ENCODE results near the gene STX1A.
"Not testable (repeated sequence)": the region's sequence is repeated elsewhere in the genome, so short reads cannot be mapped to it uniquely, and the experiment has no call there.

The STX1A gene

DNA sequence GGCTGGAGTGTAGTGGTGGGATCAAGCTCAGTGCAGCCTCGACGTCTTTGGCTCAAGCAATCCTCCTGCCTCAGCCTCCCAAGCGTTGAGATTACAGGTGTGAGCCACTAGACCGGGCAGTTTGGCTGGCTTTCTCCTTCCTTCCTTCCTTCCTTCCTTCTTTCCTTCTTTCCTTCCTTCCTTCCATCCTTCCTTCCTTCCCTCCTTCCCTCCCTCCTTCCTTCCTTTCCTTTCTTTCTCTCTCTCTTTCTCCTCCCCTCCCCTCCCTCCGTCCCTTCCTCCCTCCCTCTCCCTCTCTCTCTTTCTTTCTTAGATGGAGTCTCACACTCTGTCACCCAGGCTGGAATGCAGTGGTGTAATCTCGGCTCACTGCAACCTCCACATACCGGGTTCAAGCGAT, 59.5 kb downstream of the STX1A start:
- TF ChIP-seq, protein P1, sequence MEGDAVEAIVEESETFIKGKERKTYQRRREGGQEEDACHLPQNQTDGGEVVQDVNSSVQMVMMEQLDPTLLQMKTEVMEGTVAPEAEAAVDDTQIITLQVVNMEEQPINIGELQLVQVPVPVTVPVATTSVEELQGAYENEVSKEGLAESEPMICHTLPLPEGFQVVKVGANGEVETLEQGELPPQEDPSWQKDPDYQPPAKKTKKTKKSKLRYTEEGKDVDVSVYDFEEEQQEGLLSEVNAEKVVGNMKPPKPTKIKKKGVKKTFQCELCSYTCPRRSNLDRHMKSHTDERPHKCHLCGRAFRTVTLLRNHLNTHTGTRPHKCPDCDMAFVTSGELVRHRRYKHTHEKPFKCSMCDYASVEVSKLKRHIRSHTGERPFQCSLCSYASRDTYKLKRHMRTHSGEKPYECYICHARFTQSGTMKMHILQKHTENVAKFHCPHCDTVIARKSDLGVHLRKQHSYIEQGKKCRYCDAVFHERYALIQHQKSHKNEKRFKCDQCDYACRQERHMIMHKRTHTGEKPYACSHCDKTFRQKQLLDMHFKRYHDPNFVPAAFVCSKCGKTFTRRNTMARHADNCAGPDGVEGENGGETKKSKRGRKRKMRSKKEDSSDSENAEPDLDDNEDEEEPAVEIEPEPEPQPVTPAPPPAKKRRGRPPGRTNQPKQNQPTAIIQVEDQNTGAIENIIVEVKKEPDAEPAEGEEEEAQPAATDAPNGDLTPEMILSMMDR (IDR thresholded peaks at IDR 0.05; ENCODE audit: low read depth, low read length, missing control alignments): no peak
- in situ Hi-C loops (cut with HindIII; ENCODE audit: low sequenced_read_pairs): no loop called here

DNA sequence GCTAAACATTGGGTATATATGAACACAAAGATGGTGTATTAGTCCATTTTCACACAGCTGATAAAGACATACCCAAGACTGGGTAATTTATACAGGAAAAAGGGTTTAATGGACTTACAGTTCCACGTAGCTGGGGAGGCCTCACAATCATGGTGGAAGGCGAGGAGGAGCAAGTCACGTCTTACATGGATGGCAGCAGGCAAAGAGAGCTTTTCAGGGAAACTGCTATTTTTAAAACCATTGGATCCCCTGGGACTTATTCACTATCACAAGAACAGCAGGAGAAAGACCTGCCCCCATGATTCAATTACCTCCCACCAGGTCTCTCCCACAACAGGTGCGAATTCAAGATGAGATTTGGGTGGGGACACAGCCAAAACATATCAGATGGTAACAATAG, 64.2 kb downstream of the STX1A start:
- DNase-seq (ENCODE audit: low read depth); H3K4me3 ChIP-seq (ENCODE audit: low read depth, low read length); in situ Hi-C loops (cut with HindIII; ENCODE audit: low sequenced_read_pairs): not testable (repeated sequence)

More for the DNA sequence above, 59.5 kb downstream of the STX1A start:
- DNase-seq (ENCODE audit: low read depth): no peak
- H3K4me3 ChIP-seq (ENCODE audit: low read depth, low read length): no peak overlapping the region

DNA sequence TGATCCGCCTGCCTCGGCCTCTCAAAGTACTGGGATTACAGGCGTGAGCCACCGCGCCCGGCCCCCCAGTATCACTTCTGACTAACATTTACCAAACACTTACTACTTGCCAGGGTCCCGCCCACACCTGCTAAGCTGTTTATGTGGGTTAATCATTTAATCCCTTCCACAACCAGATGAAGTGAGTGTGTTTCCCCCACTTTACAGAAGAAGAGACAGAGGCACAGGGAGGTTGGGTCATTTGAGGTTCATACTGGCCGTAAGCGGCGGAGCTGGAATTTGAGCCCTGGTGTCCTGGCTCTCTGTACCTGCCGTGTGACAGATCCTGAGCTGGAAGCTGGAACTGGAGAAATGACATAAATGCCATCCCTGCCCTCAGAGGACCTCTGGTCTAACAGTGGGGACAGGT, 66.9 kb downstream of the STX1A start:
- in situ Hi-C loops (cut with HindIII; ENCODE audit: low sequenced_read_pairs): no loop called here

DNA sequence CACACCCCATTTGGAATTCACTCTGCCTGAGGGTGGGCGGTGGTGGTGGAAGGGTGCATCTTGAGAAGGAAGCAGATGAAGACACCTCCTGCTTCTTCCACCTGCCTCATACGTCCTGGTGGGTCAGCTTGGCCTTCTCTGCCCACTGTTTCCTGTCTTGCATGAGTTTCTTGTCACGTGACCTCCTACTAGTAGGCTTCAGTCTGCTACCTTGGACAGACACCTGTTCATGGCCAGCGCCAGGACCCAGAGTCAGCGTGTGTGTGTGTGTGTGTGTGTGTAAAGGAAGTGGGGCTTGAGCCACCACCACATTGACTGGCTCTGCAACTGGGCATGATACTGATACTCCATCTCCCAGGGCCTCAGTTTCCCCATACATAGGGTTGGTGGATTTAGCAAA, 68.9 kb downstream of the STX1A start:
- TF ChIP-seq, protein P1 (IDR thresholded peaks at IDR 0.05; ENCODE audit: low read depth, low read length, missing control alignments): no peak
- H3K4me3 ChIP-seq (ENCODE audit: low read depth, low read length): no peak overlapping the region
- in situ Hi-C loops (cut with HindIII; ENCODE audit: low sequenced_read_pairs): no loop called here
- no peak for DNase-seq (ENCODE audit: low read depth)

More for the DNA sequence above, 66.9 kb downstream of the STX1A start:
- TF ChIP-seq, protein P1 (IDR thresholded peaks at IDR 0.05; ENCODE audit: low read depth, low read length, missing control alignments): no peak
- no peak overlapping the region for H3K4me3 ChIP-seq (ENCODE audit: low read depth, low read length)
- DNase-seq (ENCODE audit: low read depth): no peak

DNA sequence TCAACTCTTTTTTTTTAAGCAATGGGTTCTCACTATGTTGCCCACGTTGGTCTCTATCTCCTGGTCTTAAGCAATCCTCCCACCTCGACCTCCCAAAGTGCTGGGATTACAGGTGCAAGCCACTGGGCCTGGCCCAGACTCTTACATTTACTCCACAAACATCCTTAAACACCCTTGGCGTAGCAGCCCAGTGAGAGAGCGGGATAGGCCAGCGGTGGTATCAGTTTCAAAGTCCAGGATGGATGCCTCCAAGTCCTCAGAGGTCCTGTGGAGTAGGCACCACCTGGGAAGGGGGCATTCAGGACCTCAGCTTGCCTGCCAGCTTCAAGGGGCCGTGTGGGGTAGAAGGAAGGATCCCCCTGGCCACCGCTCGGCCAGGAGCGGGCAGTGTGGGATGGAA, 69.9 kb downstream of the STX1A start:
- DNase-seq (ENCODE audit: low read depth): no peak
- TF ChIP-seq, protein P1 (IDR thresholded peaks at IDR 0.05; ENCODE audit: low read depth, low read length, missing control alignments): no peak
- H3K4me3 ChIP-seq (ENCODE audit: low read depth, low read length): no peak overlapping the region
- in situ Hi-C loops (cut with HindIII; ENCODE audit: low sequenced_read_pairs): no loop called here
